Measurements from ENCODE around the gene ZNF212.

ZNF212 gene

GRCh38 chr7:149239345-149240143, at the start of gene ZNF212:
Gene ZNF212, plus strand, starts transcription at chr7:149239651. Its CDS starts 128 bp downstream, at chr7:149239779.
- peak; percentile 92 for DNase-seq

GRCh38 chr7:149191851-149192250, 47.6 kb upstream of the ZNF212 start:
- DNase-seq, result no peak

GRCh38 chr7:149194799-149195179, 44.7 kb upstream of the ZNF212 start:
- no peak for DNase-seq

- DNase-seq, result peak; percentile 79
Measured at GRCh38 chr7:149195180-149196150, 44.0 kb upstream of the ZNF212 start, which contains the start of gene ZNF282. Gene ZNF282, plus strand, starts transcription at chr7:149195546. Its CDS starts 44 bp downstream, at chr7:149195590.

- DNase-seq, result peak; percentile 22
Measured at GRCh38 chr7:149196151-149196704, 43.2 kb upstream of the ZNF212 start.

GRCh38 chr7:149196705-149197171, 42.7 kb upstream of the ZNF212 start:
- DNase-seq, result no peak

GRCh38 chr7:149197675-149198074, 41.8 kb upstream of the ZNF212 start:
- DNase-seq, result no peak

- DNase-seq, result no peak
Measured at GRCh38 chr7:149198161-149198816, 41.2 kb upstream of the ZNF212 start.

- DNase-seq, result no peak
Measured at GRCh38 chr7:149199234-149199995, 40.0 kb upstream of the ZNF212 start.

GRCh38 chr7:149202831-149203231, 36.6 kb upstream of the ZNF212 start:
- peak; percentile 16 for DNase-seq

- no peak for DNase-seq
Measured at GRCh38 chr7:149205690-149206381, 33.6 kb upstream of the ZNF212 start.

GRCh38 chr7:149207324-149208035, 32.0 kb upstream of the ZNF212 start:
- DNase-seq, result no peak

- peak; percentile 88 for DNase-seq
Measured at GRCh38 chr7:149209518-149210269, 29.8 kb upstream of the ZNF212 start.

- no peak for DNase-seq
Measured at GRCh38 chr7:149210551-149210950, 28.9 kb upstream of the ZNF212 start.

GRCh38 chr7:149214020-149214720, 25.3 kb upstream of the ZNF212 start:
- DNase-seq, result no peak

- DNase-seq, result no peak
Measured at GRCh38 chr7:149216402-149216801, 23.0 kb upstream of the ZNF212 start.

GRCh38 chr7:149217570-149217969, 21.9 kb upstream of the ZNF212 start:
- no peak for DNase-seq

- no peak for DNase-seq
Measured at GRCh38 chr7:149218469-149219420, 20.7 kb upstream of the ZNF212 start.

Measured in activated naive CD4-positive, alpha-beta T cell treated with Interleukin-2 at 50 U/mL for 16 hours (primary cell).